ENCODE measurements around the gene TIMM8B. TPM values are rescaled to one million over a fixed set of nuclear protein-coding genes. Genes with fewer than 3 reads are reported as not detected.

TIMM8B gene
- total and polyA plus RNA-seq, 9 of the 15 experiments (the other 6 are each of a cell fraction or from before 2014, with no cell fraction given): 95.8 to 338 (median 145) TPM

DNA sequence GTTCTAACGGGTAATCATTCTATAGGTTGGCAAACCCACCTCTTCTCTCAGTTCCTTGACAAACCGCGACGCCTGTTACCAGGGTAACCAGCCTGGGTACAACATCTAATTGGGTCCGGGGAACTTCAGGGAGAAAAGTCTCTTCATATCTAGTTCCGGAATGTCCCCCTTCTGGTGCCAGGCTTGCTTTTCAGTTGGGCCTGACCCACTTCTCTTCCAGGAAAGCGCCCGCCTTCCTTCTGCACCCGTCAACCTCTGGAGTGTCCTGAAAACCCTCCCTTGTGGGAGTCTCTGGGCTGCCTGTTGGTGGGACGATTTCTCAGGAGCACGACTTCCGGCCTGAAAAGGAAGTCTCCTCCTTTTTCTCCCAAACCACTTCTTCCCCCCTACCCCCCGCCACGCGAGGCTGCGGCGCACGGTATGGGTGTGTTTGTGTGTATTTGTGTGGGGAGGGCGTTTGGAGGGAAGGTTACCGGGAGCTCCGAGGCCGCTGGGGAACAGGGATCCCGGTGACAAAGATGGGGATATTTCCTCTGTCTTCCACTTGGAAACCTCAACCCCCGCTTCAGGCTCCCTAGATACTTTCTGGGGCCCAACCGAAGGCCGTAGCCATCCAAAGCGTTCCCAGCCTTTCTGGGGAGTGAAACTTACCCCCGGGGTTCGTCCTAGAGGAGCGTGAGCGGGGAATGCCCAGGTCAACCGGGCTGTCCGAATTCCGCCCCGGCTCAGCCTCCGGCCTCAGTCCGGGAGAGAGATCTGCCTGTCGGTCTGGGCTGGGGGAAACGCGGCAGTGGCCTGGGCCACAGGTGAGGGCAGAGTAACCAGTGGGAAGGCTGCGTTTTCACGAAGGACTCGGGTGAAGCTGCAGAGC, 12.4 kb downstream of the TIMM8B start, which contains the start of the genes NKAPD1 and PIH1D2 (continued):
- TF ChIP-seq, protein P1, sequence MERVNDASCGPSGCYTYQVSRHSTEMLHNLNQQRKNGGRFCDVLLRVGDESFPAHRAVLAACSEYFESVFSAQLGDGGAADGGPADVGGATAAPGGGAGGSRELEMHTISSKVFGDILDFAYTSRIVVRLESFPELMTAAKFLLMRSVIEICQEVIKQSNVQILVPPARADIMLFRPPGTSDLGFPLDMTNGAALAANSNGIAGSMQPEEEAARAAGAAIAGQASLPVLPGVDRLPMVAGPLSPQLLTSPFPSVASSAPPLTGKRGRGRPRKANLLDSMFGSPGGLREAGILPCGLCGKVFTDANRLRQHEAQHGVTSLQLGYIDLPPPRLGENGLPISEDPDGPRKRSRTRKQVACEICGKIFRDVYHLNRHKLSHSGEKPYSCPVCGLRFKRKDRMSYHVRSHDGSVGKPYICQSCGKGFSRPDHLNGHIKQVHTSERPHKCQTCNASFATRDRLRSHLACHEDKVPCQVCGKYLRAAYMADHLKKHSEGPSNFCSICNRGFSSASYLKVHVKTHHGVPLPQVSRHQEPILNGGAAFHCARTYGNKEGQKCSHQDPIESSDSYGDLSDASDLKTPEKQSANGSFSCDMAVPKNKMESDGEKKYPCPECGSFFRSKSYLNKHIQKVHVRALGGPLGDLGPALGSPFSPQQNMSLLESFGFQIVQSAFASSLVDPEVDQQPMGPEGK (CRISPR knock-in tag; IDR thresholded peaks at IDR 0.05; ENCODE audit: borderline replicate concordance): peak; percentile 43; the same call in 1 of the 2 replicates
- TF ChIP-seq CBFA2T2 (conservative IDR thresholded peaks at IDR 0.05): no peak
- TF ChIP-seq, protein P2, sequence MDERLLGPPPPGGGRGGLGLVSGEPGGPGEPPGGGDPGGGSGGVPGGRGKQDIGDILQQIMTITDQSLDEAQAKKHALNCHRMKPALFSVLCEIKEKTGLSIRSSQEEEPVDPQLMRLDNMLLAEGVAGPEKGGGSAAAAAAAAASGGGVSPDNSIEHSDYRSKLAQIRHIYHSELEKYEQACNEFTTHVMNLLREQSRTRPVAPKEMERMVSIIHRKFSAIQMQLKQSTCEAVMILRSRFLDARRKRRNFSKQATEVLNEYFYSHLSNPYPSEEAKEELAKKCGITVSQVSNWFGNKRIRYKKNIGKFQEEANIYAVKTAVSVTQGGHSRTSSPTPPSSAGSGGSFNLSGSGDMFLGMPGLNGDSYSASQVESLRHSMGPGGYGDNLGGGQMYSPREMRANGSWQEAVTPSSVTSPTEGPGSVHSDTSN (CRISPR knock-in tag; IDR thresholded peaks at IDR 0.05; ENCODE audit: low read depth): no peak
- TF ChIP-seq, protein P2 (tag; conservative IDR thresholded peaks at IDR 0.05; ENCODE audit: low read depth): no peak
- peak; percentile 94 for TF ChIP-seq BRD4 (IDR thresholded peaks at IDR 0.05)
- TF ChIP-seq RB1 (IDR thresholded peaks at IDR 0.05; ENCODE audit: low read depth): peak; percentile 80; the same call in 1 of the 2 replicates
- TF ChIP-seq, protein P3, sequence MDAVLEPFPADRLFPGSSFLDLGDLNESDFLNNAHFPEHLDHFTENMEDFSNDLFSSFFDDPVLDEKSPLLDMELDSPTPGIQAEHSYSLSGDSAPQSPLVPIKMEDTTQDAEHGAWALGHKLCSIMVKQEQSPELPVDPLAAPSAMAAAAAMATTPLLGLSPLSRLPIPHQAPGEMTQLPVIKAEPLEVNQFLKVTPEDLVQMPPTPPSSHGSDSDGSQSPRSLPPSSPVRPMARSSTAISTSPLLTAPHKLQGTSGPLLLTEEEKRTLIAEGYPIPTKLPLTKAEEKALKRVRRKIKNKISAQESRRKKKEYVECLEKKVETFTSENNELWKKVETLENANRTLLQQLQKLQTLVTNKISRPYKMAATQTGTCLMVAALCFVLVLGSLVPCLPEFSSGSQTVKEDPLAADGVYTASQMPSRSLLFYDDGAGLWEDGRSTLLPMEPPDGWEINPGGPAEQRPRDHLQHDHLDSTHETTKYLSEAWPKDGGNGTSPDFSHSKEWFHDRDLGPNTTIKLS (IDR thresholded peaks at IDR 0.05; ENCODE audit: borderline replicate concordance, low read depth): peak; percentile 57
- peak; percentile 58; the same call in 1 of the 2 replicates for TF ChIP-seq NR2C2 (CRISPR knock-in tag; IDR thresholded peaks at IDR 0.05)
- peak; percentile 78 for TF ChIP-seq NR2C2 (tag; IDR thresholded peaks at IDR 0.05)
- peak; percentile 100 for TF ChIP-seq NCOA1 (IDR thresholded peaks at IDR 0.05; ENCODE audit: low read depth)
- TF ChIP-seq ADNP (tag; IDR thresholded peaks at IDR 0.05): no peak
- TF ChIP-seq, protein P4, sequence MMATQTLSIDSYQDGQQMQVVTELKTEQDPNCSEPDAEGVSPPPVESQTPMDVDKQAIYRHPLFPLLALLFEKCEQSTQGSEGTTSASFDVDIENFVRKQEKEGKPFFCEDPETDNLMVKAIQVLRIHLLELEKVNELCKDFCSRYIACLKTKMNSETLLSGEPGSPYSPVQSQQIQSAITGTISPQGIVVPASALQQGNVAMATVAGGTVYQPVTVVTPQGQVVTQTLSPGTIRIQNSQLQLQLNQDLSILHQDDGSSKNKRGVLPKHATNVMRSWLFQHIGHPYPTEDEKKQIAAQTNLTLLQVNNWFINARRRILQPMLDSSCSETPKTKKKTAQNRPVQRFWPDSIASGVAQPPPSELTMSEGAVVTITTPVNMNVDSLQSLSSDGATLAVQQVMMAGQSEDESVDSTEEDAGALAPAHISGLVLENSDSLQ (IDR thresholded peaks at IDR 0.05): peak; percentile 88
- no peak for TF ChIP-seq NR4A1 (CRISPR knock-in tag; IDR thresholded peaks at IDR 0.05)
- TF ChIP-seq NR4A1 (tag; IDR thresholded peaks at IDR 0.05): no peak
- no peak for TF ChIP-seq PHF21A (IDR thresholded peaks at IDR 0.05; ENCODE audit: borderline replicate concordance, low read depth)
- peak; percentile 71 to 77; a peak in 3 of 4 replicates for TF ChIP-seq MAZ (CRISPR knock-in tag; conservative IDR thresholded peaks at IDR 0.05 in 1 of 2, IDR thresholded peaks at IDR 0.05 in 1 of 2)
- TF ChIP-seq, protein P5, sequence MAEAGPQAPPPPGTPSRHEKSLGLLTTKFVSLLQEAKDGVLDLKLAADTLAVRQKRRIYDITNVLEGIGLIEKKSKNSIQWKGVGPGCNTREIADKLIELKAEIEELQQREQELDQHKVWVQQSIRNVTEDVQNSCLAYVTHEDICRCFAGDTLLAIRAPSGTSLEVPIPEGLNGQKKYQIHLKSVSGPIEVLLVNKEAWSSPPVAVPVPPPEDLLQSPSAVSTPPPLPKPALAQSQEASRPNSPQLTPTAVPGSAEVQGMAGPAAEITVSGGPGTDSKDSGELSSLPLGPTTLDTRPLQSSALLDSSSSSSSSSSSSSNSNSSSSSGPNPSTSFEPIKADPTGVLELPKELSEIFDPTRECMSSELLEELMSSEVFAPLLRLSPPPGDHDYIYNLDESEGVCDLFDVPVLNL (CRISPR knock-in tag; IDR thresholded peaks at IDR 0.05; ENCODE audit: low read depth): peak; percentile 43; the same call in 1 of the 2 replicates
- TF ChIP-seq MIER1 (IDR thresholded peaks at IDR 0.05; ENCODE audit: low read depth): peak; percentile 79; the same call in 1 of the 2 replicates
- TF ChIP-seq ZNF274 (IDR thresholded peaks at IDR 0.05; ENCODE audit: borderline replicate concordance, low read depth, low read length): no peak
